Midbrain (tissue), 1 donor: ENCODE results near the gene AFP.
"Not testable (repeated sequence)": the region's sequence is repeated elsewhere in the genome, so short reads cannot be mapped to it uniquely, and the experiment has no call there.

Experiments
- DNase-seq: peaks from one replicate; lab custom pipeline; 2025; lab: John Stamatoyannopoulos, UW

AFP gene

DNA sequence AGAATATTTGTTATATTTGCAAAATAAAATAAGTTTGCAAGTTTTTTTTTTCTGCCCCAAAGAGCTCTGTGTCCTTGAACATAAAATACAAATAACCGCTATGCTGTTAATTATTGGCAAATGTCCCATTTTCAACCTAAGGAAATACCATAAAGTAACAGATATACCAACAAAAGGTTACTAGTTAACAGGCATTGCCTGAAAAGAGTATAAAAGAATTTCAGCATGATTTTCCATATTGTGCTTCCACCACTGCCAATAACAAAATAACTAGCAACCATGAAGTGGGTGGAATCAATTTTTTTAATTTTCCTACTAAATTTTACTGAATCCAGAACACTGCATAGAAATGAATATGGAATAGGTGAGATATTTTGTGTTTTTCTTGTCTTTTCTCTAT is at the start of gene AFP:
Gene AFP, plus strand, starts transcription at position 238 of the 400 bp plus-strand sequence. Its CDS starts 42 bp downstream, at position 280.
- DNase-seq, result no peak

DNA sequence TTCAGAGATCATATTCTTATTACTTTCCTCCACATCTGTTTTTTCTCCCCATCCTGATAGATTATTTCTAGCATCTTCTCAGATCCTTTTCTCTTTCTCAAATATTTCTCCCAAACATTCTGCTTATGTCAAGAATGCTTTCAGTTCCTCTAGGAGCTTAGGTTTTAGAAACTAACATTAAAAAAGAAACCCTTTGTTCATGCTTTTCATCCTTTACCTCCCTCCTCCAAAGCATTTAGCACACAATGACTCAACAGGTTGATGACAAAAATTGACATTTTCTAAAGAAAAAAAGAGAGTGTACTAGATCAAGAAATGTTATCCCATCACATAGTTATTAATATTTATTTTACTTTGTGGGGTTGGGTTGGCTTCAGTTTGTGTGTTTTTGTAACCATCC is 48.5 kb upstream of the AFP start:
- no peak for DNase-seq

DNA sequence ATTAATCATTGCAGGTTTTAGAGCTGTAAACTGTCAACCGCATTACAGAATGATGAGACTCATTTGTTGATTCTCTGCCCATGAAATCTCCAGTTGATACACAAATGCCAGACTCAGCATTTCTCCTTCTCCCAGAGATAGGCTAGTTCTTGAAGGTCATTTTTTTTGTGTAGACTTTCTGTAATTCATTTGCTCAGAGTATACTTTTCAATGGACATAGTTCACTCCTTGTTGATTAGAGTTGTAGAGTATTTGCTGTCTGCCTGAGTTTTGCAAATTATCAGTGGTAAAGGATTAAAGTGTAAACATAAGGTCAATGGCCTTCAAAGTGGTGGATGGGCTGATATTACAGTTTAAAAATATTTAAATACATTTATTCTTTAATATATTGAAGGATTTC is 47.1 kb upstream of the AFP start:
- no peak for DNase-seq

DNA sequence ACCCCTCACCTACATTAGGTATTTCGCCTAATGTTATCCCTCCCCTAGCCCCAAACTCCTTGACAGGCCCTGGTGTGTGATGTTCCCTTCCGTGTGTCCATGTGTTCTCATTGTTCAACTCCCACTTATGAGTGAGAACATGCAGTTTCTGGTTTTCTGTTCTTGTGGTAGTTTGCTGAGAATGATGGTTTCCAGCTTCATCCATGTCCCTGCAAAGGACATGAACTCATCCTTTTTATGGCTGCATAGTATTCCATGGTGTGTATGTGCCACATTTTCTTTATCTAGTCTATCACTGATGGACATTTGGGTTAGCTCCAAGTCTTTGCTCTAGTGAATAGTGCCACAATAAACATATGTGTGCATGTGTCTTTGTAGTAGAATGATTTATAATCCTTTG is 46.4 kb upstream of the AFP start:
- DNase-seq, result not testable (repeated sequence)

DNA sequence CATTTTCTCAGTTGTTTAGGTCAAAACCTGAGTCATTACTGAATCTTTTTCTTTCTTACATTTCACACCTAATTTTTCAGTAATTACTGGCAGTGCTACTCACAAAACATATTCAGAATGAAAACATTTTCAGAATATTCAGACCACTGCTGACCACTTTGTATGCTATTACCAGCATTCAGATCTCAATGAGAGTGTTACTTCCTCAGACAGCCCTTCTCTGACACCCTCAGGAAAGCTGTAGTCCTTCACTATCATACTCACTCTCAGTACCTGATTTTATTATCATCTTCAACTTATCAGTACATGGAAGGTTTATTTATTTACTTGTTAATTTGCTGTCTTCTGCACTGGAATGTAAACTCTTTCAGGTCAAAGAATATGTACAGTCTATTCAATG is 44.2 kb upstream of the AFP start:
- DNase-seq, result no peak

DNA sequence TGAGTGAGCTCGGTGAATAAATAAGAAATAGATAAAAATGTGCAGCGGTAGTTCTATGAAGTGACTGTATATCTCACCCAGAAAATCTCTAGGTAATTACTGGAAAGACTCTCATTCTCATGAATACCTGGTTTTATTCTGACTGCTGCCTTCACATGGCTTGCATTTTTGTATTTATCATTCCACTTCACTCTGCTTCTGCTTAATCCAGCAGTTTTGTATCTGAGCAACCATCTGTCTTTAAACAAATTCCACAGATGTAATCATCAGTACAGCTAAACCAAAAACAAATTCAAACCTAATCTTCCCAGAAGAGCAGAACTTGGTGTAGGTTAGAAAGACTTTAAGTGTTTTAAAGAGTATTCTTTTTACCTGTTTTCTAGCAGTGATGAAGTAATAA is 43.1 kb upstream of the AFP start:
- no peak for DNase-seq

DNA sequence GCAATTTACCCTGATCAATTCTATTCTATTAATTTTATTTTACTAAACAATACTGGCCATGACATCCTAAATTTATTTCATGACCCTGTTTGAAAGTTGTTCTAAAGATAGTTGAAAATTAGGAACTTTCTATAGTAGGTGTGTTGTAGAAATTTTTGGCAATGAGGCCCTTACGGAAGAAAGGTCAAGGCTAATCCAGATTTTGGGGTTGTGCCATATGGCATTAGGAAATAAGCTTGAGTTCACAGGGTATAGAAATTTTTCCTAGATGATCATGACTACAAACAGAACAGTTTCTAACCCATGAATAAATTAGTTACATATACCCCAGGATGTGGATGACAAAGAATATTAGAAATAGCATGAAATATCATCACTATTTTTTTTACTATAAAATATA is 39.7 kb upstream of the AFP start:
- DNase-seq, result no peak

DNA sequence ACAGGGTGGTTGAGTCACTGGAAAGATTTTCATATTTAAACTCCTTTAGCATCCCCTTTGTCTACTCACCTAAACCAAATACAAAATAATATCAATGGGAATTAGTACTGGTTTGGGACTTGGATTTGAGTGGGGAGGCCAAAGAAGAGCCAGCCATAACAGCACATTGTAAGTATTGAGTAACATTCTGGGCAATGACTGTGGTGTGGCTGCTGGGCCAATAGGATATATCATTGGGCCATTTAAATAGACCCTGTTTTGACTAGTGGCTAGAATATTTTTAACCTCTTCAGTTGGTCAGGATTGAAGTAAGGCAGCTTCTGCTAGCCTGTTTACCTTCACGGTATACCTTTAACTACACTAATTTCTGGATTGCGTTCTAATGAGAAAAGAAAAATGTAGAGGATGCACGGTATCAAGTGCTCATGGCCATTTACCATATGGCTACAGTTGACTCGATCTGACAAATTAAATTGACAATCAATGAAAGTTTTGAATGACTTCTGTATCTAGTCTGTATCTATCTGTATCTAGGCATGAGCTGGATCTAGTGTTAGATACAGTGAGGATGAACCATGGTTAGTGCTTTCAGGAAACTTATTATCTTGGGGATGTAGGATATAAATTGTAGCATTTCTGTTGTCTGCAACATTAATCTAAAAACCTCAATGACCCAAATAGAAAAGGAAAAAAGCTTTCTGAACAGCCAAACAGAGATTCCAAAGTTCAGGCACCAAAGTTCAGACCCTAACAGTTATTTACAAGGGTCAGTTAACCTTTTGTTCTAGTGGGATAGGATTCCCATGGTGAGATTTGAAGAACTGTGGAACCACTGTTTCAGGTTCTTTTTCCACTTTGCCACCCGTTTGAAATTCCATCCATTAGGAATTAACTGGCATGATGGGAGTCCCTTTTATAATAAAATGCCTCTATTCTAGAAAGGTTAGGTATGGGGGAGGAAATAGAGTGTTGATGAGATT is 38.7 kb upstream of the AFP start:
- DNase-seq, result no peak

DNA sequence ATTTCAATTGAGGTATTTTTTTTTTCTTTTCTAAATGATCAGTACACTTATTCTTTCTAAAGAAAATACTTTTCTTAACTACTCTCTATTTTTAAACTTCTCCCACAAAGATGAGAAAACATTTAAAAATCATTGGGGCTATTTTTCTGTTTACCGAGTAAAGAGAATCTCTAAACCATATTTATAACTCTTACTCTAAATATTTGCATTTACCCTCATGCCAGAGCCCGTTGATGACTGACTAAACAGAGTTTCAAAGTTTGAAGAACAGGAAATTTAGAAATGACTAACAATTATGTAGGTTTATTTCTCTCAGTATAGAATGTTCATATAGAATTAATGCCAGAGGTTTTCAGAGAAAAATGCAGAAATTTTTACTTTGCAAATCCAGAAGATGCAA is 34.6 kb upstream of the AFP start:
- no peak for DNase-seq

DNA sequence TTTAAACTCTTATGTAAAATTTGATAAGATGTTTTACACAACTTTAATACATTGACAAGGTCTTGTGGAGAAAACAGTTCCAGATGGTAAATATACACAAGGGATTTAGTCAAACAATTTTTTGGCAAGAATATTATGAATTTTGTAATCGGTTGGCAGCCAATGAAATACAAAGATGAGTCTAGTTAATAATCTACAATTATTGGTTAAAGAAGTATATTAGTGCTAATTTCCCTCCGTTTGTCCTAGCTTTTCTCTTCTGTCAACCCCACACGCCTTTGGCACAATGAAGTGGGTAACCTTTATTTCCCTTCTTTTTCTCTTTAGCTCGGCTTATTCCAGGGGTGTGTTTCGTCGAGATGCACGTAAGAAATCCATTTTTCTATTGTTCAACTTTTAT is 32.0 kb upstream of the AFP start, which contains the start of gene ALB:
Gene ALB, plus strand, starts transcription at position 246 of the 400 bp plus-strand sequence. Its CDS starts 41 bp downstream, at position 287.
- no peak for DNase-seq

DNA sequence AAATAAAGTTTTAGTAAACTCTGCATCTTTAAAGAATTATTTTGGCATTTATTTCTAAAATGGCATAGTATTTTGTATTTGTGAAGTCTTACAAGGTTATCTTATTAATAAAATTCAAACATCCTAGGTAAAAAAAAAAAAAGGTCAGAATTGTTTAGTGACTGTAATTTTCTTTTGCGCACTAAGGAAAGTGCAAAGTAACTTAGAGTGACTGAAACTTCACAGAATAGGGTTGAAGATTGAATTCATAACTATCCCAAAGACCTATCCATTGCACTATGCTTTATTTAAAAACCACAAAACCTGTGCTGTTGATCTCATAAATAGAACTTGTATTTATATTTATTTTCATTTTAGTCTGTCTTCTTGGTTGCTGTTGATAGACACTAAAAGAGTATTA is 31.6 kb upstream of the AFP start:
- DNase-seq, result no peak

DNA sequence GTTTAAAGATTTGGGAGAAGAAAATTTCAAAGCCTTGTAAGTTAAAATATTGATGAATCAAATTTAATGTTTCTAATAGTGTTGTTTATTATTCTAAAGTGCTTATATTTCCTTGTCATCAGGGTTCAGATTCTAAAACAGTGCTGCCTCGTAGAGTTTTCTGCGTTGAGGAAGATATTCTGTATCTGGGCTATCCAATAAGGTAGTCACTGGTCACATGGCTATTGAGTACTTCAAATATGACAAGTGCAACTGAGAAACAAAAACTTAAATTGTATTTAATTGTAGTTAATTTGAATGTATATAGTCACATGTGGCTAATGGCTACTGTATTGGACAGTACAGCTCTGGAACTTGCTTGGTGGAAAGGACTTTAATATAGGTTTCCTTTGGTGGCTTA is 30.9 kb upstream of the AFP start:
- DNase-seq, result no peak

DNA sequence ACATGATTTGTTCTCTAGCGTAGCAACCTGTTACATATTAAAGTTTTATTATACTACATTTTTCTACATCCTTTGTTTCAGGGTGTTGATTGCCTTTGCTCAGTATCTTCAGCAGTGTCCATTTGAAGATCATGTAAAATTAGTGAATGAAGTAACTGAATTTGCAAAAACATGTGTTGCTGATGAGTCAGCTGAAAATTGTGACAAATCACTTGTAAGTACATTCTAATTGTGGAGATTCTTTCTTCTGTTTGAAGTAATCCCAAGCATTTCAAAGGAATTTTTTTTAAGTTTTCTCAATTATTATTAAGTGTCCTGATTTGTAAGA is 29.5 kb upstream of the AFP start:
- no peak for DNase-seq

DNA sequence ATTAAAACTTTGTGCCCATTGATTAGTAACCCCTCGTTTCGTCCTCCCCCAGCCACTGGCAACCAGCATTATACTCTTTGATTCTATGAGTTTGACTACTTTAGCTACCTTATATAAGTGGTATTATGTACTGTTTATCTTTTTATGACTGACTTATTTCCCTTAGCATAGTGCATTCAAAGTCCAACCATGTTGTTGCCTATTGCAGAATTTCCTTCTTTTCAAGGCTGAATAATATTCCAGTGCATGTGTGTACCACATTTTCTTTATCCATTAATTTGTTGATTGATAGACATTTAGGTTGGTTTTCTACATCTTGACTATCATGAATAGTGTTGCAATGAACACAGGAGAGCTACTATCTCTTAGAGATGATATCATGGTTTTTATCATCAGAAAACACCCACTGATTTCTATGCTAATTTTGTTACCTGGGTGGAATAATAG is 28.8 kb upstream of the AFP start:
- no peak for DNase-seq

DNA sequence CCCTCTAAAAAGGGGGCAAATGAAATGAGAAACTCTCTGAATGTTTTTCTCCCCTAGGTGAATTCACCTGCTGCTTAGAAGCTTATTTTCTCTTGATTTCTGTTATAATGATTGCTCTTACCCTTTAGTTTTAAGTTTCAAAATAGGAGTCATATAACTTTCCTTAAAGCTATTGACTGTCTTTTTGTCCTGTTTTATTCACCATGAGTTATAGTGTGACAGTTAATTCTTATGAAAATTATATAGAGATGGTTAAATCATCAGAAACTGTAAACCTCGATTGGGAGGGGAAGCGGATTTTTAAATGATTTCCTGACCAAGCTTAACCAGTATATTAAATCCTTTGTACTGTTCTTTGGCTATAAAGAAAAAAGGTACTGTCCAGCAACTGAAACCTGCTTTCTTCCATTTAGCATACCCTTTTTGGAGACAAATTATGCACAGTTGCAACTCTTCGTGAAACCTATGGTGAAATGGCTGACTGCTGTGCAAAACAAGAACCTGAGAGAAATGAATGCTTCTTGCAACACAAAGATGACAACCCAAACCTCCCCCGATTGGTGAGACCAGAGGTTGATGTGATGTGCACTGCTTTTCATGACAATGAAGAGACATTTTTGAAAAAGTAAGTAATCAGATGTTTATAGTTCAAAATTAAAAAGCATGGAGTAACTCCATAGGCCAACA is 27.7 kb upstream of the AFP start:
- no peak for DNase-seq

DNA sequence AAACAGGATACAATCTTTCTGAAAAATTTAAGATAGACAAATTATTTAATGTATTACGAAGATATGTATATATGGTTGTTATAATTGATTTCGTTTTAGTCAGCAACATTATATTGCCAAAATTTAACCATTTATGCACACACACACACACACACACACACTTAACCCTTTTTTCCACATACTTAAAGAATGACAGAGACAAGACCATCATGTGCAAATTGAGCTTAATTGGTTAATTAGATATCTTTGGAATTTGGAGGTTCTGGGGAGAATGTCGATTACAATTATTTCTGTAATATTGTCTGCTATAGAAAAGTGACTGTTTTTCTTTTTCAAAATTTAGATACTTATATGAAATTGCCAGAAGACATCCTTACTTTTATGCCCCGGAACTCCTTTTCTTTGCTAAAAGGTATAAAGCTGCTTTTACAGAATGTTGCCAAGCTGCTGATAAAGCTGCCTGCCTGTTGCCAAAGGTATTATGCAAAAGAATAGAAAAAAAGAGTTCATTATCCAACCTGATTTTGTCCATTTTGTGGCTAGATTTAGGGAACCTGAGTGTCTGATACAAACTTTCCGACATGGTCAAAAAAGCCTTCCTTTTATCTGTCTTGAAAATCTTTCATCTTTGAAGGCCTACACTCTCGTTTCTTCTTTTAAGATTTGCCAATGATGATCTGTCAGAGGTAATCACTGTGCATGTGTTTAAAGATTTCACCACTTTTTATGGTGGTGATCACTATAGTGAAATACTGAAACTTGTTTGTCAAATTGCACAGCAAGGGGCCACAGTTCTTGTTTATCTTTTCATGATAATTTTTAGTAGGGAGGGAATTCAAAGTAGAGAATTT is 26.8 kb upstream of the AFP start:
- DNase-seq, result no peak

DNA sequence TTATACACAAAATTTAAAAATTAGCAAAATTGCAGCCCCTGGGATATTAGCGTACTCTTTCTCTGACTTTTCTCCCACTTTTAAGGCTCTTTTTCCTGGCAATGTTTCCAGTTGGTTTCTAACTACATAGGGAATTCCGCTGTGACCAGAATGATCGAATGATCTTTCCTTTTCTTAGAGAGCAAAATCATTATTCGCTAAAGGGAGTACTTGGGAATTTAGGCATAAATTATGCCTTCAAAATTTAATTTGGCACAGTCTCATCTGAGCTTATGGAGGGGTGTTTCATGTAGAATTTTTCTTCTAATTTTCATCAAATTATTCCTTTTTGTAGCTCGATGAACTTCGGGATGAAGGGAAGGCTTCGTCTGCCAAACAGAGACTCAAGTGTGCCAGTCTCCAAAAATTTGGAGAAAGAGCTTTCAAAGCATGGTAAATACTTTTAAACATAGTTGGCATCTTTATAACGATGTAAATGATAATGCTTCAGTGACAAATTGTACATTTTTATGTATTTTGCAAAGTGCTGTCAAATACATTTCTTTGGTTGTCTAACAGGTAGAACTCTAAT is 26.0 kb upstream of the AFP start:
- DNase-seq, result no peak

DNA sequence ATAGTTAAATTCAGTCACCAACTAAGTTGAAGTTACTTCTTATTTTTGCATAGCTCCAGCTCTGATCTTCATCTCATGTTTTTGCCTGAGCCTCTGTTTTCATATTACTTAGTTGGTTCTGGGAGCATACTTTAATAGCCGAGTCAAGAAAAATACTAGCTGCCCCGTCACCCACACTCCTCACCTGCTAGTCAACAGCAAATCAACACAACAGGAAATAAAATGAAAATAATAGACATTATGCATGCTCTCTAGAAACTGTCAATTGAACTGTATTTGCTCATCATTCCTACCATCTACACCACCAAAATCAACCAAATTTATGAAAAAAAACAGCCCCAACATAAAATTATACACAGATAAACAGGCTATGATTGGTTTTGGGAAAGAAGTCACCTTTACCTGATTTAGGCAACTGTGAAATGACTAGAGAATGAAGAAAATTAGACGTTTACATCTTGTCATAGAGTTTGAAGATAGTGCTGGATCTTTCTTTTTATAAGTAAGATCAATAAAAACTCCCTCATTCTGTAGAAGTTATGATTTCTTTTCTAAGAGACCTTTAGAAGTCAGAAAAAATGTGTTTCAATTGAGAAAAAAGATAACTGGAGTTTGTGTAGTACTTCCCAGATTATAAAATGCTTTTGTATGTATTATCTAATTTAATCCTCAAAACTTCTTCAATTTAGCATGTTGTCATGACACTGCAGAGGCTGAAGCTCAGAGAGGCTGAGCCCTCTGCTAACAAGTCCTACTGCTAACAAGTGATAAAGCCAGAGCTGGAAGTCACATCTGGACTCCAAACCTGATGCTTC is 24.9 kb upstream of the AFP start:
- DNase-seq, result no peak

DNA sequence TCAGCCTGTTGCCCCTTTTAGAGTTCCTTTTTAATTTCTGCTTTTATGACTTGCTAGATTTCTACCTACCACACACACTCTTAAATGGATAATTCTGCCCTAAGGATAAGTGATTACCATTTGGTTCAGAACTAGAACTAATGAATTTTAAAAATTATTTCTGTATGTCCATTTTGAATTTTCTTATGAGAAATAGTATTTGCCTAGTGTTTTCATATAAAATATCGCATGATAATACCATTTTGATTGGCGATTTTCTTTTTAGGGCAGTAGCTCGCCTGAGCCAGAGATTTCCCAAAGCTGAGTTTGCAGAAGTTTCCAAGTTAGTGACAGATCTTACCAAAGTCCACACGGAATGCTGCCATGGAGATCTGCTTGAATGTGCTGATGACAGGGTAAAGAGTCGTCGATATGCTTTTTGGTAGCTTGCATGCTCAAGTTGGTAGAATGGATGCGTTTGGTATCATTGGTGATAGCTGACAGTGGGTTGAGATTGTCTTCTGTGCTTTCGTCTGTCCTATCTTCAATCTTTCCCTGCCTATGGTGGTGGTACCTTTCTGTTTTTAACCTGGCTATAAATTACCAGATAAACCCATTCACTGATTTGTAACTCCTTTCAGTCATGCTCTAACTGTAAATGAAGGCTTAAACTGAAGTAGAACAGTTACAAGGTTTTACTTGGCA is 24.1 kb upstream of the AFP start:
- no peak for DNase-seq

DNA sequence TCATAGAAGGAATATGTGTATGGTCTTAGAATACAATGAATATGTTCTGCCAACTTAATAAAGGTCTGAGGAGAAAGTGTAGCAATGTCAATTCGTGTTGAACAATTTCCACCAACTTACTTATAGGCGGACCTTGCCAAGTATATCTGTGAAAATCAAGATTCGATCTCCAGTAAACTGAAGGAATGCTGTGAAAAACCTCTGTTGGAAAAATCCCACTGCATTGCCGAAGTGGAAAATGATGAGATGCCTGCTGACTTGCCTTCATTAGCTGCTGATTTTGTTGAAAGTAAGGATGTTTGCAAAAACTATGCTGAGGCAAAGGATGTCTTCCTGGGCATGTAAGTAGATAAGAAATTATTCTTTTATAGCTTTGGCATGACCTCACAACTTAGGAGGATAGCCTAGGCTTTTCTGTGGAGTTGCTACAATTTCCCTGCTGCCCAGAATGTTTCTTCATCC is 22.7 kb upstream of the AFP start:
- no peak for DNase-seq

DNA sequence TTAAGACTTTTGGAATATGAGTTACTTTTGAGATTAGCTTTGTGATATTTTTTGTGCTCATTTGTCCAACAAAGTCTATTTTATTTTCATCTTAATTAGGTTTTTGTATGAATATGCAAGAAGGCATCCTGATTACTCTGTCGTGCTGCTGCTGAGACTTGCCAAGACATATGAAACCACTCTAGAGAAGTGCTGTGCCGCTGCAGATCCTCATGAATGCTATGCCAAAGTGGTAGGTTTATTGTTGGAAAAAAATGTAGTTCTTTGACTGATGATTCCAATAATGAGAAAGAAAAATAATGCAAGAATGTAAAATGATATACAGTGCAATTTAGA is 21.1 kb upstream of the AFP start:
- no peak for DNase-seq
